GM12872 (cell line): Measurements from ENCODE around the gene NPEPPS.

ENCODE experiments used
- TF ChIP-seq, protein P1 (sequence below): IDR thresholded peaks from 3 replicates; pipeline ENCODE4 v1.5.1; 2011; ENCODE audit warnings: low read depth, mild to moderate bottlenecking, low read length, moderate library complexity; ENCODE audit not compliant: insufficient read depth

The NPEPPS gene

DNA sequence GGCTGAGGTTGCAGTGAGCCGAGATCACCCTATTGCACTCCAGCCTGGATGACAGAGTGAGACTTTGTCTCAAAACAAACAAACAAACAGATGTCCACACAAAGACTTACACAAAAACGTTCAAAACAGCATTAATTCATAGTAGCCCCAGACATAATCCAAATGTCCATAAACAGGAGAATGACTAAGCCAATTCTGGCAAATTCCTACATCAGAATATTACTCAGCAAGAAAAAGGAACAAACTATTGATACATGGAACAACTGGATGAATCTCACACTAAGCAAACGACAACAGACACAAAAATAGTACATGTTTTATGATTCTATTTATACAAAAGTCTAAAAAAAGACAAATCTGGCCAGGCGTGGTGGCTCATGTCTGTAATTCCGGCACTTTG is 108.0 kb downstream of the NPEPPS start:
- TF ChIP-seq, protein P1, sequence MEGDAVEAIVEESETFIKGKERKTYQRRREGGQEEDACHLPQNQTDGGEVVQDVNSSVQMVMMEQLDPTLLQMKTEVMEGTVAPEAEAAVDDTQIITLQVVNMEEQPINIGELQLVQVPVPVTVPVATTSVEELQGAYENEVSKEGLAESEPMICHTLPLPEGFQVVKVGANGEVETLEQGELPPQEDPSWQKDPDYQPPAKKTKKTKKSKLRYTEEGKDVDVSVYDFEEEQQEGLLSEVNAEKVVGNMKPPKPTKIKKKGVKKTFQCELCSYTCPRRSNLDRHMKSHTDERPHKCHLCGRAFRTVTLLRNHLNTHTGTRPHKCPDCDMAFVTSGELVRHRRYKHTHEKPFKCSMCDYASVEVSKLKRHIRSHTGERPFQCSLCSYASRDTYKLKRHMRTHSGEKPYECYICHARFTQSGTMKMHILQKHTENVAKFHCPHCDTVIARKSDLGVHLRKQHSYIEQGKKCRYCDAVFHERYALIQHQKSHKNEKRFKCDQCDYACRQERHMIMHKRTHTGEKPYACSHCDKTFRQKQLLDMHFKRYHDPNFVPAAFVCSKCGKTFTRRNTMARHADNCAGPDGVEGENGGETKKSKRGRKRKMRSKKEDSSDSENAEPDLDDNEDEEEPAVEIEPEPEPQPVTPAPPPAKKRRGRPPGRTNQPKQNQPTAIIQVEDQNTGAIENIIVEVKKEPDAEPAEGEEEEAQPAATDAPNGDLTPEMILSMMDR: no peak

DNA sequence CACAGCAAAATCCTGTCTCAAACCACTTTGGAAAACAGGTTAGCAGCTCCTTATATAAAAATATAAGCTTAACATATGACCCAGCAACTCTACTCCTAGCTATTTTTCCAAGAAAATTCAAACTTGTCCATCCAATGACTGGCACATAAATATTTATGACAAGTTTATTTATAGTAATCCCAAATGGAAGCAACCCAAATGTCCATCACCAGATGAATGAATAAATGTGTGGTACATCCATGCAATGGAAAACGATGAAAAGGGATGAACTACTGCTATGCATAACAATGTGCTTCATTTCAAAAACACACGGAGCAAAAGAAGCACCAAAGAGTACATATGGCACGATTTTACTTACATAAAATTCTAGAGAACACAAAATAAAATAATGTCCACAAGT is 109.2 kb downstream of the NPEPPS start:
- TF ChIP-seq, protein P1: no peak

DNA sequence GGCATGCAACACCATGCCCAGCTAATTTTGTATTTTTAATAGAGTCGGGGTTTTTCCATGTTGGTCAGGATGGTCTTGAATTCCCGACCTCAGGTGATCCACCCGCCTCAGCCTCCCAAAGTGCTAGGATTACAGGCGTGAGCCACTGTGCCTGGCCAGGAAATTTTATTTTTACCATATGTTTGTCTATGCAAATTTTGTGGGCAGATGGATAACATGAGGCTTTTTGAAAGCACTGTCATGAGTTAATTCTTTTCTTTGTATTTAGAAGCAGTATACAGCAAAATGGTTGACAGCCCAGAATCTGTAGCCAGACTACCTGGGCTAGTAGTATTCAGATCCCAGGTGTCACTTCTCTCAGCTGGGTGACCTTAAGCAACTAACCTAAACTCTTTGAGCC is 110.3 kb downstream of the NPEPPS start:
- TF ChIP-seq, protein P1: no peak

DNA sequence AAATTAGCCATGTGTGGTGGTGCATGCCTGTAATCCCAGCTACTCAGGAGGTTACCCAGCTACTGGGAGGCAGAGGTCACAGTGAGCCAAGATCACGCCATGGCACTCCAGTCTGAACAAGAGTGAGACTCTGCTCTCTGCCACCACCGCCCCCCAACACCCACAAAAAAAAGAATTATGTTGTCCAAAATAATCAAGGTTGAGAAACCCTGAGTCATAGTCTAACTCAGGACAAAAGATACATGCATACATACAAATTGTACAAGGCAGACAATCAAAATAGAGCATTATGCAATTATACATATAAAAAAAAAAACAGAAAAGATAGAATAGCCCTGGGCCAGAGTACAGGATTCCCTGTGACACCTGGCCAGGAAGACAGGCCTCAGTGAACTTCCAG is 112.2 kb downstream of the NPEPPS start:
- TF ChIP-seq, protein P1: no peak

DNA sequence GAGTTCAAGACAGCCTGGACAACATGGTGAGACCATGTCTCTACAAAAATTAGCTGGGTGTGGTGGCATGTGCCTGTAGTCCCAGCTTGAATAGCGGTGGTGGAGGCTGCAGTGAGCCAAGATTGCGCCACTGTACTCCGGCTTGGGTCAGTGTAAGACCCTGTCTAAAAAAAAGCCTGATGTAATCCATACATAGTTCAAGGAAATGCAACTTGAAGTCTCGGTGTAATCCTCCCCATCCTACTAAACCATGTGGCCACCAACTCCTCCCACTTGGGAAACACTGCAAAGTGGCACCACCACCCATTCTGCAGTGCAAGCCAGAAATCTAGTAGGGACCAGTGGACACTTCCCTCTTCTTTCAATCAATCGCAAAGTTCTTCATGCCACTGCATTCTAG is 113.4 kb downstream of the NPEPPS start:
- TF ChIP-seq, protein P1: no peak

DNA sequence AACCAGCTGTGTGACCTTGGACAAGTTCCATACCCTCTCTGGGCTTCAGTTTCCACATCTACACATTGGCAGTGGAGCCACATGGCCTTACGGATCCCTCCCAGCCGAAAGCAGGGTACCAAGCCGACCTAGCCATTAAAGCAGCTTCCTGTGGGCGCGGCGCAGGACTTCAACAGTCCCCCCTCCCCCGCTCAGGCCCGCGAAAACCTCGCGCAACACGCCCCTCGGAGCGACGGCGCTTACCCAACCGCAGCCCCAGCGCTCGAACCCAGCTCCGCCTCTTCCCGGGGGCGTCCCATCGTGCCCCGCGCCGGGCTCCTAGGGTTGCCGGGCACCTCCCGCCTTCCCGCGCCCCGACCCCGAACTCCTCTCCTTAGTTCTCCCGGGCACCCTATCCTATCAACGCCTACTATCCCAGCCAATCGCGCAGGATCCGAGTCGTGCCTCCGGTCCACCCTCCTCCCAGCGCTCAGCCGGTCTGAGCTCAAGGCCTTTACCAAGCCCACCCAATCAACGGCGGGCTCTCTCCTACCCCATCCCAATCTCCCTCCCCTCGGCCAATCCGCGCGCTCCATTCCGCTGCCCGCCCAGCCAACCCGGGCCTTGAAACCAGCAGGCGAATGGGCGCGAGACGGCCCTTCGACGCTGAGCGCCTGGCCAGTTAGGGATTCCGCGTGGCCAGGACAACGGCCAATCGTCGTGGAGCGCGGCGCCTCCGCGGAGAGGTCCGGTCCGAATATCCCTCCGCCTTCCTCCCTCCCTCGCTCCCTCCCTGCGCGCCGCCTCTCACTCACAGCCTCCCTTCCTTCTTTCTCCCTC is 118.5 kb downstream of the NPEPPS start, which contains the start of gene KPNB1:
TSS of gene KPNB1 (plus strand) at position 767 of the 819 bp plus-strand sequence. CDS start 326 bp downstream, outside the sequence.
- TF ChIP-seq, protein P1: no peak

DNA sequence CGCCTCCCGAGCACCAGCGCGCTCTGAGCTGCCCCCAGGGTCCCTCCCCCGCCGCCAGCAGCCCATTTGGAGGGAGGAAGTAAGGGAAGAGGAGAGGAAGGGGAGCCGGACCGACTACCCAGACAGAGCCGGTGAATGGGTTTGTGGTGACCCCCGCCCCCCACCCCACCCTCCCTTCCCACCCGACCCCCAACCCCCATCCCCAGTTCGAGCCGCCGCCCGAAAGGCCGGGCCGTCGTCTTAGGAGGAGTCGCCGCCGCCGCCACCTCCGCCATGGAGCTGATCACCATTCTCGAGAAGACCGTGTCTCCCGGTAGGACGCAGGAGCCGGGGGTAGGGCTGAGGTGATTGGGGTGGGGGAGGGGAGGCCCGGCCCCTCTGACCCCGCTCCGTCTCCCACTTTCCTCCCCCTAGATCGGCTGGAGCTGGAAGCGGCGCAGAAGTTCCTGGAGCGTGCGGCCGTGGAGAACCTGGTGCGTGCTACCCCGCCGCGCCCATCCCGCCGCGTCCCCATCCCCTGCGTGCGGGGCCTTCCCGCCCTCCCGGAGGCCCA is 119.1 kb downstream of the NPEPPS start:
- TF ChIP-seq, protein P1: no peak
